Stimulated activated CD4-positive, alpha-beta T cell treated with anti-CD3 and anti-CD28 coated beads, Interleukin-1b, Interleukin-23, amount 100 ng/mL, for 4 hours (primary cell): ENCODE results near the gene CATSPERD.
A peak's percentile ranks its signal among the peaks of the same experiment; 100 is the strongest.
"Not testable (repeated sequence)": the region's sequence is repeated elsewhere in the genome, so short reads cannot be mapped to it uniquely, and the experiment has no call there.

Experiments
- DNase-seq, 2 donors: peaks; one replicate each; pipeline ENCODE4 v3.0.0-alpha.2; 2020; ENCODE audit warnings: low read depth in 2 of 2

CATSPERD gene

GRCh38 chr19:5684694-5685430, 35.6 kb upstream of the CATSPERD start:
- DNase-seq = no peak

GRCh38 chr19:5686326-5686646, 34.2 kb upstream of the CATSPERD start:
- DNase-seq = no peak

- DNase-seq = peak; percentile 94 to 100
These were observed 33.6 kb upstream of the CATSPERD start for GRCh38 chr19:5686647-5687359.

GRCh38 chr19:5687360-5688198, 32.9 kb upstream of the CATSPERD start:
- DNase-seq = no peak

GRCh38 chr19:5688262-5688881, 32.1 kb upstream of the CATSPERD start:
- DNase-seq = not testable (repeated sequence)

- DNase-seq = peak; percentile 99
These were observed 30.1 kb upstream of the CATSPERD start, which contains the start of gene RPL36 for GRCh38 chr19:5690125-5690954. Gene RPL36 (plus strand): TSS chr19:5690295. CDS start chr19:5690508, 213 bp downstream.

- DNase-seq = peak; percentile 58 to 63
These were observed 29.2 kb upstream of the CATSPERD start for GRCh38 chr19:5690955-5691821.

GRCh38 chr19:5691822-5692722, 28.4 kb upstream of the CATSPERD start:
- no peak for DNase-seq

- no peak for DNase-seq
These were observed 27.7 kb upstream of the CATSPERD start for GRCh38 chr19:5692723-5693194.

- no peak for DNase-seq
These were observed 27.0 kb upstream of the CATSPERD start for GRCh38 chr19:5693195-5694166.

GRCh38 chr19:5694167-5694955, 26.1 kb upstream of the CATSPERD start:
- DNase-seq = no peak

GRCh38 chr19:5694956-5695648, 25.3 kb upstream of the CATSPERD start:
- no peak for DNase-seq

- no peak for DNase-seq
These were observed 24.7 kb upstream of the CATSPERD start for GRCh38 chr19:5695649-5696195.

- DNase-seq = no peak
These were observed 24.0 kb upstream of the CATSPERD start for GRCh38 chr19:5696196-5697021.
